GM06990 (cell line): ENCODE data around the gene ROCK1.
A peak's percentile ranks its signal among the peaks of the same experiment; 100 is the strongest.

Source experiments
- DNase-seq: peaks from one replicate; pipeline ENCODE4 v3.0.0-alpha.2; 2011; ENCODE audit not compliant: insufficient read length; ENCODE audit errors: extremely low read depth
- H3K27me3 ChIP-seq: replicated peaks from 2 replicates; pipeline ENCODE4 v1.6.0; 2011; ENCODE audit warnings: low read length; ENCODE audit not compliant: control insufficient read depth, insufficient read depth
- H3K36me3 ChIP-seq: 2 replicates; pipeline ENCODE4 v1.5.1; 2011; ENCODE audit warnings: low read length; ENCODE audit not compliant: control insufficient read depth, insufficient read depth
- H3K4me3 ChIP-seq: replicated peaks from 2 replicates; pipeline ENCODE4 v1.5.1; 2011; ENCODE audit warnings: low read depth, mild to moderate bottlenecking, control low read depth, low read length
- CTCF ChIP-seq: IDR thresholded peaks from 2 replicates; pipeline ENCODE4 v1.5.1; 2011; ENCODE audit warnings: low read length, control low read depth, mild to moderate bottlenecking, inconsistent platforms; ENCODE audit not compliant: insufficient read depth, poor library complexity, severe bottlenecking

ROCK1 gene

GRCh38 chr18:21000667-21001066 is 110.9 kb downstream of the ROCK1 start:
- TF ChIP-seq CTCF: no peak
- H3K27me3 ChIP-seq: no peaks in the 10 kb centered on the region
- no peak for DNase-seq
- H3K4me3 ChIP-seq: no peak overlapping the region
- peaks cover 3% of the 10 kb centered on the region; the same call in 1 of the 2 replicates for H3K36me3 ChIP-seq

DNA sequence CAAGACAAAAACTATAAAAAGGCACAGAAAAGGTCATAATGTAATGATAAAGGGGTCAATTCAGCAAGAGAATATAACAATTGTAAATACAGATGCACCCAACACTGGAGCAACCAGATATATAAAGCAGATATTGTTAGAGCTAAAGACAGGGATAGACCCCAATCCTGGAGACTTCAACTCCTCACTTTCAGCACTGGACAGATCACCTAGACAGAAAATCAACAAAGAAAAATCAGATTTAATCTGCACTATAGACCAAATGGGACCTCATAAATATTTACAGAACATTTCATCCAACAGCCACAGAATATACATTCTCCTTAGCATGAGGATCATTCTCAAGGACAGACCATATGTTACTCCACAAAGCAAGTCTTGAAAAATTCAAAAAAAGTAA is 114.2 kb downstream of the ROCK1 start:
- DNase-seq: no peak
- TF ChIP-seq CTCF: no peak
- Histone ChIP-seq H3K27me3 (no peaks in the 10 kb centered on the region), H3K4me3 (no peak overlapping the region), H3K36me3 (0 out of 2 replicates have a peak, but pooled peaks cover 3% of the 10 kb centered on the region)

GRCh38 chr18:20996418-20996817 is 115.2 kb downstream of the ROCK1 start:
- no peak for DNase-seq
- no peak for TF ChIP-seq CTCF
- H3K36me3 ChIP-seq: peaks cover 5% of the 10 kb centered on the region; the same call in 1 of the 2 replicates

GRCh38 chr18:20988726-20989125 is 122.9 kb downstream of the ROCK1 start:
- no peak for TF ChIP-seq CTCF
- Histone ChIP-seq H3K27me3 (no peaks in the 10 kb centered on the region), H3K36me3 (peaks cover 4% of the 10 kb centered on the region), H3K4me3 (no peak overlapping the region)
- no peak for DNase-seq

More at GRCh38 chr18:20996418-20996817, 115.2 kb downstream of the ROCK1 start:
- no peaks in the 10 kb centered on the region for H3K27me3 ChIP-seq
- no peak overlapping the region for H3K4me3 ChIP-seq

GRCh38 chr18:20975077-20975476 is 136.5 kb downstream of the ROCK1 start:
- H3K27me3 ChIP-seq: no peaks in the 10 kb centered on the region
- H3K4me3 ChIP-seq: no peak overlapping the region
- H3K36me3 ChIP-seq: peaks cover 2% of the 10 kb centered on the region
- DNase-seq: no peak
- TF ChIP-seq CTCF: no peak

GRCh38 chr18:20971886-20972267 is 139.7 kb downstream of the ROCK1 start:
- DNase-seq: no peak
- no peaks in the 10 kb centered on the region; the same call in 1 of the 2 replicates for H3K36me3 ChIP-seq

More at GRCh38 chr18:20971886-20972267, 139.7 kb downstream of the ROCK1 start:
- H3K27me3 ChIP-seq: no peaks in the 10 kb centered on the region
- TF ChIP-seq CTCF: peak; percentile 53
- no peak overlapping the region for H3K4me3 ChIP-seq
